Measurements from ENCODE around the gene CENPF.

- no peak for TF ChIP-seq CTCF (IDR thresholded peaks at IDR 0.05; ENCODE audit: low read depth, low read length, poor library complexity, severe bottlenecking)
- no peak for TF ChIP-seq EZH2phosphoT487 (IDR thresholded peaks at IDR 0.05; ENCODE audit: borderline replicate concordance, low read length)
Measured at GRCh38 chr1:214583824-214584554, 19.0 kb upstream of the CENPF start.
